HG02642 (cell line): ENCODE results near the gene CRY1.
"Not testable (repeated sequence)": the region's sequence is repeated elsewhere in the genome, so short reads cannot be mapped to it uniquely, and the experiment has no call there.

Source experiments
- ATAC-seq: cut with Tn5 transposase; IDR thresholded peaks from one replicate; pipeline ENCODE4 v1.9.1; 2021; ENCODE audit warnings: mild to moderate bottlenecking; ENCODE audit not compliant: unreplicated experiment, poor library complexity

Gene CRY1

GRCh38 chr12:107080299-107080698 lies 13.1 kb downstream of the CRY1 start:
- no peak for ATAC-seq

- no peak for ATAC-seq
These were observed 14.0 kb downstream of the CRY1 start for GRCh38 chr12:107079172-107080011.

DNA sequence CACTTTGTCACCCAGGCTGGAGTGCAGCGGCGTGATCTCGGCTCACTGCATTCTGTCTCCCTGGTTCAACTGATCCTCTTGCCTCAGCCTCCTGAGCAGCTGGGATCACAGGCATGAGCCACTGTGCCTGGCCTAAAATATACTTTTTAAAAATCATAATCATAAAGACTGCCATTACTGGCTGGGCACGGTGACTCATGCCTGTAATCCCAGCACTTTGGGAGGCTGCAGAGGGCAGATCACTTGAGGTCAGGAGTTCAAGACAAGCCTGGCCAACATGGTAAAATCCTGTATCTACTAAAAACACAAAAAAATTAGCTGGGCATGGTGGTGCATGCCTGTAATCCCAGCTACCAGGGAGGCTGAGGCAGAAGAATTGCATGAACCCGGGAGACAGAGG lies 20.1 kb downstream of the CRY1 start:
- not testable (repeated sequence) for ATAC-seq

GRCh38 chr12:107066691-107067090 lies 26.7 kb downstream of the CRY1 start:
- no peak for ATAC-seq

GRCh38 chr12:107064687-107065086 lies 28.7 kb downstream of the CRY1 start:
- ATAC-seq = no peak

GRCh38 chr12:107064243-107064642 lies 29.1 kb downstream of the CRY1 start:
- ATAC-seq = no peak

DNA sequence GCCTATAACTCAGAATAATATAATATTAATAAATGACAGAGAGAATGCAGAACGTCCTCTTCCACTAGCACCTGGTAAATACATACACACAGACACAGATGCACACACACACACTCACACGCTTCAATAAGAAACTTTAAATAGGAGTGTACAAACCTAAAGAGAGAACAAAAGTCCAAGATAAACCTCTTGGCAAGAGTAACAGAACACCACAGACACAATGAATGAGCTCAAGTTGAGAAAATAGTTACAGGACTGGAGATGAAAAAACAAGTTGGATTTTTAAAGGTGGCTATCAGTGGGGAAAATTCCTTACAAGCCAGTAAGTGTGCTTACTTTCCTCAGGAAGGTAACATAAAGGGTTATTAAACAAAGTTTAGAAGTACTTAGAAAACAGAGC lies 35.2 kb downstream of the CRY1 start:
- no peak for ATAC-seq

DNA sequence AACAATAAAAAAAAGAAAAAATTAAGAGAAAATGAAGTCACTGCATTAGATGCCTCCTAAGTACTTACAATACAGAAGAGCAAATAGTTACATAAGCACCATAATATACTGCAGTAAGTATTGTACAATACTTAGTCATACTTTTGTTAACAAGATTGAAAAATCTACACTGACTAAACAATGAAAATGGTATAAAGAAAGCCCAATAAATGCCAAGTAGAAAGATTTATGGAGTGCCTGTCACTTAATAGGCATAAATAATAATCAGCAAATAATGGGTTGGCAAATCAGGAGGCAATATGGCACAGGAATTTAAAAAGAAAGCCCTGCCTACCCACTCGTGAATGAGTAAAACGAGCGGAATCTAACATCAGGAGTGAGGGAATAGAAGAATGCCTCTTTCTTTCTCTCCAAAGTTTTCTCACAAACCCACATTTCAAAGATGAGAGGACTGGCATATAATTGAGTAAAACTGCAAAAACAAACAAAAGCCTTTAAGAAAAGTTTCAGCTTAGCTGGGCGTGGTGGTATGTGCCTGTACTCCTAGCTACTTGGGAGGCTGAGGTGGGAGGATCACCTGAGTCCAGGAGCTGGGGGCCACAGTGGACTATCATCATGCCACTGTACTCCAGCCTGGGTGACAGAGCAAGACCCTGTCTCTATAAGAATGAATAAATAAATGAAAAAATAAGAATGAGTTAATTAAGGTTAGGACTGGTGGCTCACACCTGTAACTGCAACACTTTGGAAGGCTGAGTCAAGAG lies 36.1 kb downstream of the CRY1 start:
- no peak for ATAC-seq

DNA sequence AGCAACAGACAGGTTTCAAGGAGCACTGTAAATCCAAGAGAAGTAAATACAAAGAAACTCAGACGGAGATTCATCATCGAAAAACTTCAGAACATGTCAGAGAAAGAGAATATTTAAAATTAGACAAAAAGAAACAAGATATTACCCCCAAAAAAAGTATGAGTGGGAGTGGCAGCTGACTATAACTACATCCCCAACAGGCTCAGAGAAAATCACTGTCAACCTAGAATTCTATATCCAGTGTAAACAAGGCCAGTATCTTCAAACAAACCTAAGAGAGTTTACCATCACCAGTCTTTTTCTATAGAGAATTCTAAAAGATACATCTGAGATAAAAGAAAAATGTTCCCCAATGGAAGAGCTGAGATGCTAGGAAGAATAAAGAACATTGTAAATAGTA lies 39.6 kb downstream of the CRY1 start:
- no peak for ATAC-seq

DNA sequence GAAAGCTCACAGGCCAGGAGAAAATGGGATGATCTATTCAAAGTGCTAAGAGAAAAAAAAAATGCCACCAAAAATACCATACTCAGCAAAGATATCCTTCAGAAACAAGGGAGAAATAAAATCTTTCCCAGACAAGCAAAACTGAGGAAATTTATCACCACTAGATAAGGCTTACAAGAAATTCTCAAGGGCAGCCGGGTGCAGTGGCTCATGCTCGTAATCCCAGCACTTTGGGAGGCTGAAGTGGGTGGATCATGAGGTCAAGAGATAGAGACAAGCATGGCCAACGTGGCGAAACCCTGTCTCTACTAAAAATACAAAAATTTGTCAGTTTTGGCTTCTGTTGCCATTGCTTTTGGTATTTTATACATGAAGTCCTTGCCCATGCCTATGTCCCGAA lies 48.2 kb downstream of the CRY1 start:
- no peak for ATAC-seq

DNA sequence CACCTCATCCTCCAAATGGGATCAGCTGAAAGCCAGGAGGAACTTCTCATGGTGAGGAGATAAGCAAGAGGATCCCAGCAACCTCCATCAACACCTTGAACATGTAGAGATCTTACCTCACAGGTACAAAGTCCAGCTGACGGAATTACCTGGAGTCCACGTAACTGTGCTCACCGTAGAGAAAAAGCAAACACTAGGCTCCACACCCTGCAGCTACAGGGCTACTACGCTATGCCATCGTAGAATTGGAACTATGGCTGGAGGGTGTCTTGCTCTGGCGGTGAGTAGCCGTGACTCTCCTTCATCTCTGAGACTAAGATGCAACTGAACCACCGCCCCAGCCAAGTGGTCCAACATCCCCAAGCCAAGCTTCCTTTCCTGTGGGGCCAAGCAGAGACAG lies 50.5 kb downstream of the CRY1 start:
- no peak for ATAC-seq

DNA sequence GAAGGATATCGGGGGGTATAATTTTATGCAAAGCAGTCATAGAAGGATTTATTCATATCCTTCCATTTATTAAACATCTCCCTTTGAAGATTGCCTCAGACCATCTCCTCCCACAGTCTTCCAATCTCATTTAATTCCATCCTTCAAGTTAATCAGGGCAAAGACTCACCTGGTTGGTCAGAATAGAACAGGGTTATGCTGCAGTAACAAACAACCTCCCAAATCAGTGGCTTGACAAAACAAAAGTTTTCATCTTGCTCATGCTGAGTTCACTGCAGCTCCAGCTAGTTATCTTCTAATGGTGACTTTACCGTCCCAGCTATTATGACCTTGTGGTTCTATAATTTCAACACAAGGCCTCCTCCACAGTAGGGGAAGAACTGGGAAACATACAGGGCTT lies 57.6 kb downstream of the CRY1 start:
- ATAC-seq = no peak

DNA sequence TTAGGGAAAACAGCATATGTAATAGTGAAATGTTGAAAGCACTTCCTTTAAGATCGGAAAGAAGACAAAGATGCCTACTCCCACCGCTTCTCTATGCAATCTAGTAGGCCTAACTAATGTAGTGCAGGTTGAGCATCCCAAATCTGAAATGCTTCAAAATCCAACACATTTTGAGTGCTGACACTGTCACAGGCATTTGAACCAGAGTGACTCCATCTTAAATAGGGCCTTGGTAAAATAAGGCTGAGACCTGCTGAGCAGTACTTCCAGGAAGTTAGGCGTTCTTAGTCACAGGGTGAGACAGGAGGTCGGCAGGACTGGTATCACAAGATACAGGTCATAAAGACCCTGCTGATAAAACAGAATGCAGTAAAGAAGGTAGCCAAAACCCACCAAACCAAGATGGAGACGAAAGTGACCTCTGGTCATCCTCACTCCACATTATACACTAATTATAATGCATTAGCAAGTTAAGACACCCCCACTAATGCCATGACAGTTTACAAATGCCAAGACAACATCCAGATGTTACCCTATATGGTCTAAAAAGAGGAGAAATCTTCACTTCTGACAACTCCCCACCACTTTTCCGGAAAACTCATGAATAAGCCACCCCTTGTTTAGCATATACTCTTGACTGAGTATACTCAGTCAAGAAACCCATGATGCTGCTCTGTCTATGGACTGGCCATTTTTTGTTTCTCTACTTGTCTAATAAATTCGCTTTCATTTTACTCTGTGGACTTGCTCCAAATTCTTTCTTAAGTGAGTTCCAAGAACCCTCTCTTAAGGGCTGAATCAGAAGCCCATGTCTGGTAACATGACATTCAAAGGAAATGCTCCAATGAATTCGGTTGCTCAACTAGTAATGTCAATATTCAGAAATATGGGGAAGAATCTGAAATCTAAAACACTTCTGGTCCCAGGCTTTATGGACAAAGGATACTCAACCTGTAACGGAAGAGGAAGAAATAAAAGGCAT lies 59.3 kb downstream of the CRY1 start:
- no peak for ATAC-seq

GRCh38 chr12:107032266-107032665 lies 61.1 kb downstream of the CRY1 start:
- ATAC-seq = no peak

- no peak for ATAC-seq
These were observed 62.3 kb downstream of the CRY1 start for GRCh38 chr12:107031061-107031460.

DNA sequence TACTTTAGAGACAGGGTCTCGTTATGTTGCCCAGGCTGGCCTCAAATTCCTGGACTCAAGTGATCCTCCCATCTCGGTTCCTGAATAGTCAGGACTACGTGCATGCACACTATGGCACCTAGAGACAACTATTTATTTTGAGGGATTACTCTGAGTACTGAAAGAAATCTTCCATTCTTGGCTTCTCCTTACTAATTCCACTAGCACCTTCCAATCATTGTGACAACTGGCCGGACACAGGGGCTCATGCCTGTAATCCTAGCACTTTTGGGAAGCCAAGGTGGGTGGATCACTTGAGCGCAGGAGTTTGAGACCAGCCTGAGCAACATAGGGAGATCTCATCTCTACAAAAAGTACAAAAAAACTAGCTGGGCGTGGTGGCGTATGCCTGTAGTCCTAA lies 64.3 kb downstream of the CRY1 start:
- no peak for ATAC-seq

- no peak for ATAC-seq
These were observed 65.7 kb downstream of the CRY1 start for GRCh38 chr12:107027636-107028053.

DNA sequence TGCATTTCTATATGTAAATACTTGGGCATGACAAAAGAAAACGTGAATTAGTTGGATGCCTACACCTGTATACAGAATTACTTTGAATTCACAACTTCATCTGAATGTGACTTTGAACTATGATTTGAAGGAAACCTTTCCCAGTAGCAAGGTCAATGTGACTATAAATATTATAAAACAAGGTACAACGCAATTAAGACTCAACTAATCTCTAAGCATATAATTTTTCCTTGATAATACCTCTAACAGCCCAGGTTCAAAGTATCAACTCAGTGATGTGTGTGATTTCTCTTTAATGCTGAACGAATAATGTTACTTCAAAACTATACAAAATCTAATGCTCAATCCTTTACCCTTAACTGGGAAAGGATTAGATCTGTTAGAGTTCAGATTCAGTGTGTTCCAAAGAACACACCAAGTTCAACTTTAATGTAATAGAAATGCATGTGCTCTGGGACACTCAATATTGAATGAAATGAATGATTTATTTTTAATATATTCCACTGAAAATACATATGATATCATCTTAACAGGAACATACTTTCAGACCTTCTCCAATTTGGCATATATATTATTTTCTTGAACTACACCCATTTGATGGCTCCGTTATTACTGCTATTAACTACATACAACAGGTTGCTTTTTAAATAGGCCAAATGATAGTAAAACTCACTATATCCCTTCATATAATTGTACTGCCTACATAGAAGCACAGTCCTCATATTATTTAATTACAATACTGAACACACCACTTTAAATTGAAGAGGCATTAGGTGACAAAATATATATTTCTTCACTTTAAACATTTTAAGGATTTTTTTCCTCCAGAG lies 66.3 kb downstream of the CRY1 start:
- ATAC-seq = no peak

DNA sequence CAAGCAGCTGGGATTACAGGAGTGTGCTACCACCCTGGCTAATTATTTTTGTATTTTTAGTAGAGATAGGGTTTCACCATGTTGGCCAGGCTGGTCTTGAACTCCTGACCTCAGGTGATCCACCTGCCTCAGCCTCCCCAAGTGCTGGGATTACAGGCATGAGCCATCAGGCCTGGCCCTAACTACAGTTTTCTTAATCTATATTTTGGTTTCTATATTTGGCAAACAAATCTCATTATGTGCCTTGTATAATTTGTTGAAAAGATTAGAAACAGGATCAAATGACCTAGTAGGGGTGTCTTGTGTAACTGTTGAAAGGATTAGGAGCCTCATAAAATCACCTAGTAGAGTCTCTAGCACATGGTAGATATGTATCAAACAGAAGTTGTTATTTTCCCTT lies 67.0 kb downstream of the CRY1 start:
- not testable (repeated sequence) for ATAC-seq

GRCh38 chr12:107025671-107026070 lies 67.7 kb downstream of the CRY1 start:
- ATAC-seq = no peak
